Smooth muscle cell (in vitro differentiated cells): ENCODE measurements around the gene SLIT3. TPM values are rescaled to one million over a fixed set of nuclear protein-coding genes. Genes with fewer than 3 reads are reported as not detected.

Experiments used
- DNase-seq: peaks from one replicate; lab custom pipeline; 2025; ENCODE audit not compliant: unreplicated experiment; lab: John Stamatoyannopoulos, UW
- H2AFZ ChIP-seq: fragments of 200-600 bp; sonication (generic); 2 replicates; pipeline ENCODE4 v1.6.0; 2016; ENCODE audit warnings: antibody characterized with exemption, low read depth, mild to moderate bottlenecking
- H3F3A ChIP-seq: fragments of 200-600 bp; sonication (generic); 2 replicates; pipeline ENCODE4 v1.6.0; 2017; ENCODE audit warnings: antibody characterized with exemption, low read depth
- H3K27ac ChIP-seq: fragments of 200-600 bp; sonication (generic); 2 replicates; pipeline ENCODE4 v1.5.1; 2016; ENCODE audit warnings: low read depth, mild to moderate bottlenecking
- H3K27me3 ChIP-seq: fragments of 200-600 bp; sonication (generic); 2 replicates; pipeline ENCODE4 v1.6.1; 2016; ENCODE audit warnings: low read depth, mild to moderate bottlenecking
- H3K36me3 ChIP-seq: fragments of 200-600 bp; sonication (generic); 2 replicates; pipeline ENCODE4 v1.5.1; 2016; ENCODE audit warnings: low read depth
- H3K4me1 ChIP-seq: fragments of 200-600 bp; sonication (generic); 2 replicates; pipeline ENCODE4 v1.5.1; 2016; ENCODE audit warnings: low read depth
- H3K4me2 ChIP-seq: fragments of 200-600 bp; sonication (generic); 2 replicates; pipeline ENCODE4 v1.6.0; 2016; ENCODE audit warnings: mild to moderate bottlenecking
- H3K4me3 ChIP-seq: fragments of 200-600 bp; sonication (generic); 2 replicates; pipeline ENCODE4 v1.5.1; 2016; ENCODE audit warnings: mild to moderate bottlenecking
- H3K79me2 ChIP-seq: fragments of 200-600 bp; sonication (generic); 2 replicates; pipeline ENCODE4 v1.6.0; 2016; ENCODE audit warnings: low read depth, mild to moderate bottlenecking
- H3K9ac ChIP-seq: fragments of 200-600 bp; sonication (generic); 2 replicates; pipeline ENCODE4 v1.6.0; 2016; ENCODE audit warnings: low read depth
- H3K9me3 ChIP-seq: fragments of 200-600 bp; sonication (generic); replicated peaks from 2 replicates; pipeline ENCODE4 v1.5.1; 2016; ENCODE audit warnings: low read depth
- H4K20me1 ChIP-seq: fragments of 200-600 bp; sonication (generic); 2 replicates; pipeline ENCODE4 v1.6.0; 2016; ENCODE audit warnings: low read depth
- CTCF ChIP-seq: fragments of 200-600 bp; sonication (generic); IDR thresholded peaks from 2 replicates; pipeline ENCODE4 v1.5.1; 2017; ENCODE audit warnings: borderline replicate concordance, mild to moderate bottlenecking, antibody characterized with exemption; ENCODE audit not compliant: insufficient read depth, poor library complexity, severe bottlenecking
- WGBS: methylation state at CpG from one replicate; pipeline ENCODE4 v1.1.7; 2016; ENCODE audit warnings: low lambda C conversion rate; 5-methylcytosine and 5-hydroxymethylcytosine counted together
- polyA plus RNA-seq: library from polyadenylated mRNA; unstranded; fragments of >200 nt; fragmentation: Nextera tagmentation; extraction: Ambion mirVana; gene quantifications from 2 replicates; pipeline ENCODE4 v1.2.1, GENCODE V29; 2016
- total RNA-seq: library from RNA; depleted of rRNA; stranded (reverse); fragments of >200 nt; gene quantifications from 2 replicates; pipeline ENCODE4 v1.2.3, GENCODE V29; 2014

Gene SLIT3
- total and polyA plus RNA-seq, 2 experiments from 2014 or later, result 25.4 to 29.5 TPM

GRCh38 chr5:168863021-168863420, 437.9 kb downstream of the SLIT3 start:
- Histone ChIP-seq H3K4me2 (no peak overlapping the region), H3F3A (no peaks in the 10 kb centered on the region), H3K27me3 (no peaks in the 10 kb centered on the region), H2AFZ (no peak overlapping the region), H3K9ac (no peak overlapping the region), H4K20me1 (no peaks in the 10 kb centered on the region), H3K36me3 (no peaks in the 10 kb centered on the region), H3K79me2 (no peaks in the 10 kb centered on the region), H3K9me3 (no peaks in the 10 kb centered on the region), H3K4me1 (peaks cover 10% of the 10 kb centered on the region), H3K4me3 (no peak overlapping the region), H3K27ac (no peak overlapping the region)
- no peak for DNase-seq
- TF ChIP-seq CTCF, result no peak
- WGBS, result 90% methylated on average over 5 of the region's 5 CpGs

- no peak overlapping the region for H3K27ac ChIP-seq
- no peaks in the 10 kb centered on the region for H3K27me3 ChIP-seq
- no peaks in the 10 kb centered on the region for H3F3A ChIP-seq
- H3K9me3 ChIP-seq, result no peaks in the 10 kb centered on the region
- no peak overlapping the region for H2AFZ ChIP-seq
- no peak overlapping the region for H3K4me2 ChIP-seq
- no peaks in the 10 kb centered on the region for H4K20me1 ChIP-seq
- H3K36me3 ChIP-seq, result no peaks in the 10 kb centered on the region
- WGBS, result 100% methylated on average over 1 of the region's 1 CpG
- no peak for DNase-seq
- no peaks in the 10 kb centered on the region for H3K79me2 ChIP-seq
- no peak overlapping the region for H3K4me3 ChIP-seq
- H3K9ac ChIP-seq, result no peak overlapping the region
- TF ChIP-seq CTCF, result no peak
- H3K4me1 ChIP-seq, result peaks cover under 1% of the 10 kb centered on the region
These were observed 440.4 kb downstream of the SLIT3 start for GRCh38 chr5:168860503-168860902.

- Histone ChIP-seq H3K4me1 (no peaks in the 10 kb centered on the region), H3K27ac (no peak overlapping the region), H3K9me3 (no peaks in the 10 kb centered on the region), H3K79me2 (no peaks in the 10 kb centered on the region), H3K27me3 (no peaks in the 10 kb centered on the region), H4K20me1 (no peaks in the 10 kb centered on the region), H3K9ac (no peak overlapping the region), H3K4me2 (no peak overlapping the region), H3K36me3 (no peaks in the 10 kb centered on the region), H3K4me3 (no peak overlapping the region), H2AFZ (no peak overlapping the region), H3F3A (no peaks in the 10 kb centered on the region)
- 58% methylated on average over 1 of the region's 1 CpG for WGBS
- DNase-seq, result no peak
- TF ChIP-seq CTCF, result no peak
These were observed 440.9 kb downstream of the SLIT3 start for GRCh38 chr5:168860081-168860480.

- Histone ChIP-seq H2AFZ (no peak overlapping the region), H3K79me2 (no peaks in the 10 kb centered on the region), H3F3A (no peaks in the 10 kb centered on the region), H3K36me3 (no peaks in the 10 kb centered on the region), H3K27me3 (no peaks in the 10 kb centered on the region), H3K4me2 (no peak overlapping the region), H3K4me1 (no peaks in the 10 kb centered on the region), H3K4me3 (no peak overlapping the region), H3K9ac (no peak overlapping the region), H3K9me3 (no peaks in the 10 kb centered on the region), H3K27ac (no peak overlapping the region), H4K20me1 (no peaks in the 10 kb centered on the region)
- TF ChIP-seq CTCF, result no peak
- no peak for DNase-seq
- 81% methylated on average over 4 of the region's 4 CpGs for WGBS
These were observed 441.5 kb downstream of the SLIT3 start for GRCh38 chr5:168859471-168859870.
